ENCODE measurements around the gene TLL2. TPM values are rescaled to one million over a fixed set of nuclear protein-coding genes. Genes with fewer than 3 reads are reported as not detected.

Gene TLL2
- total RNA-seq, 2 donors from 2014 or later: 0.28 to 0.32 TPM

- intact Hi-C loops (cut with DNase I): no loop called here
- H3K36me3 ChIP-seq: no peaks in the 10 kb centered on the region
- no peak for DNase-seq (ENCODE audit: low spot score)
These were observed 11.0 kb downstream of the TLL2 start for GRCh38 chr10:96502561-96503282.

GRCh38 chr10:96501985-96502384 lies 11.7 kb downstream of the TLL2 start:
- Histone ChIP-seq H3K9me3 (no peaks in the 10 kb centered on the region), H3K36me3 (no peaks in the 10 kb centered on the region), H3K27me3 (replicated peaks; ENCODE audit: insufficient read depth) (no peaks in the 10 kb centered on the region), H3K27ac (no peak overlapping the region), H3K4me3 (no peak overlapping the region), H3K4me1 (replicated peaks) (no peaks in the 10 kb centered on the region)
- TF ChIP-seq POLR2A (IDR thresholded peaks at IDR 0.05): no peak
- no peak for TF ChIP-seq POLR2AphosphoS5 (IDR thresholded peaks at IDR 0.05)
- no peak for TF ChIP-seq CTCF (IDR thresholded peaks at IDR 0.05)
- DNase-seq (ENCODE audit: low spot score): no peak
- WGBS: 64% methylated on average over 4 of the region's 4 CpGs
- intact Hi-C loops (cut with DNase I): no loop called here

More at GRCh38 chr10:96502561-96503282, 11.0 kb downstream of the TLL2 start:
- Histone ChIP-seq H3K9me3 (no peaks in the 10 kb centered on the region), H3K4me3 (no peak overlapping the region), H3K27ac (no peak overlapping the region), H3K27me3 (replicated peaks; ENCODE audit: insufficient read depth) (no peaks in the 10 kb centered on the region), H3K4me1 (replicated peaks) (no peaks in the 10 kb centered on the region)
- TF ChIP-seq POLR2A (IDR thresholded peaks at IDR 0.05) (no peak), POLR2AphosphoS5 (IDR thresholded peaks at IDR 0.05) (no peak), CTCF (IDR thresholded peaks at IDR 0.05) (no peak)
- 89% methylated on average over 7 of the region's 7 CpGs for WGBS

DNA sequence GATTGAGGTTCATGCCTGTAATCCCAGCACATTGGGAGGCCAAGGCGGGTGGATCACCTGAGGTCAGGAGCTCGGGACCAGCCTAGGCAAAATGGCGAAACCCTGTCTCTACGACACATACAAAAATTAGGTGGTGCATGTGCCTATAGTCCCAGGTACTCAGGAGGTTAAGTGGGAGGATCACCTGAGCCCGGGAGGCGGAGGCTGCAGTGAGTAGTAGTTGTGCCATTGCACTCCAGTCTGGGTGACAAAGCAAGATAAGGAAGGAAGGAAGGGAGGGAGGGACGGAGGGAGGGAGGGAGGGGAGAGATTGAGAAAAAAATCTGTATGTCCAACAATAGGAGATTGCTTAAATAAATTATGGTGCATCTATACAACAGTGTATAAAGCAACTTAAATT lies 13.2 kb downstream of the TLL2 start:
- Histone ChIP-seq H3K27me3 (replicated peaks; ENCODE audit: insufficient read depth) (no peaks in the 10 kb centered on the region), H3K27ac (no peak overlapping the region), H3K4me1 (replicated peaks) (no peaks in the 10 kb centered on the region), H3K4me3 (no peak overlapping the region), H3K9me3 (no peaks in the 10 kb centered on the region), H3K36me3 (no peaks in the 10 kb centered on the region)
- TF ChIP-seq POLR2A (IDR thresholded peaks at IDR 0.05): no peak
- TF ChIP-seq POLR2AphosphoS5 (IDR thresholded peaks at IDR 0.05): no peak
- no peak for TF ChIP-seq CTCF (IDR thresholded peaks at IDR 0.05)
- intact Hi-C loops (cut with DNase I): no loop called here
- WGBS: 83% methylated on average over 7 of the region's 7 CpGs
- no peak for DNase-seq (ENCODE audit: low spot score)

GRCh38 chr10:96500050-96500449 lies 13.7 kb downstream of the TLL2 start:
- TF ChIP-seq POLR2A (IDR thresholded peaks at IDR 0.05) (no peak), POLR2AphosphoS5 (IDR thresholded peaks at IDR 0.05) (no peak), CTCF (IDR thresholded peaks at IDR 0.05) (no peak)
- no peak for DNase-seq (ENCODE audit: low spot score)
- intact Hi-C loops (cut with DNase I): no loop called here
- Histone ChIP-seq H3K4me3 (no peak overlapping the region), H3K27me3 (replicated peaks; ENCODE audit: insufficient read depth) (no peaks in the 10 kb centered on the region), H3K4me1 (replicated peaks) (no peaks in the 10 kb centered on the region), H3K27ac (no peak overlapping the region), H3K9me3 (no peaks in the 10 kb centered on the region), H3K36me3 (no peaks in the 10 kb centered on the region)
- WGBS: 90% methylated on average over 3 of the region's 3 CpGs

GRCh38 chr10:96497391-96497790 lies 16.3 kb downstream of the TLL2 start:
- DNase-seq (ENCODE audit: low spot score): no peak
- 75% methylated on average over 5 of the region's 5 CpGs for WGBS
- Histone ChIP-seq H3K27me3 (replicated peaks; ENCODE audit: insufficient read depth) (no peaks in the 10 kb centered on the region), H3K27ac (no peak overlapping the region), H3K4me3 (no peak overlapping the region), H3K36me3 (no peaks in the 10 kb centered on the region), H3K9me3 (no peaks in the 10 kb centered on the region), H3K4me1 (replicated peaks) (no peaks in the 10 kb centered on the region)
- intact Hi-C loops (cut with DNase I): no loop called here
- no peak for TF ChIP-seq POLR2A (IDR thresholded peaks at IDR 0.05)
- TF ChIP-seq CTCF (IDR thresholded peaks at IDR 0.05): no peak
- no peak for TF ChIP-seq POLR2AphosphoS5 (IDR thresholded peaks at IDR 0.05)
